Parathyroid adenoma (tissue), 2 donors: ENCODE results near the gene CAV3.

ENCODE experiments used
- H2AFZ ChIP-seq: fragments of 300-600 bp; sonication (generic); one replicate; pipeline ENCODE4 v1.7.0; 2017; ENCODE audit warnings: antibody characterized with exemption, mild to moderate bottlenecking
- H3K27ac ChIP-seq: fragments of 300-600 bp; sonication (generic); one replicate; pipeline ENCODE4 v1.7.0; 2017
- H3K27me3 ChIP-seq: fragments of 300-600 bp; sonication (generic); one replicate; pipeline ENCODE4 v1.7.0; 2017; ENCODE audit warnings: low read length; ENCODE audit not compliant: control insufficient read depth, insufficient read depth
- H3K36me3 ChIP-seq: fragments of 300-600 bp; sonication (generic); one replicate; pipeline ENCODE4 v1.7.0; 2017; ENCODE audit warnings: low read length; ENCODE audit not compliant: control insufficient read depth, insufficient read depth
- H3K4me1 ChIP-seq: fragments of 300-600 bp; sonication (generic); one replicate; pipeline ENCODE4 v1.7.0; 2017; ENCODE audit warnings: control low read depth
- H3K4me2 ChIP-seq: fragments of 300-600 bp; sonication (generic); one replicate; pipeline ENCODE4 v1.7.0; 2017; ENCODE audit warnings: low read length
- H3K4me3 ChIP-seq: fragments of 300-600 bp; sonication (generic); one replicate; pipeline ENCODE4 v1.7.0; 2017; ENCODE audit warnings: low read depth, low read length
- H3K79me2 ChIP-seq: fragments of 300-600 bp; sonication (generic); one replicate; pipeline ENCODE4 v1.7.0; 2017; ENCODE audit warnings: control low read depth
- H3K9ac ChIP-seq: fragments of 300-600 bp; sonication (generic); one replicate; pipeline ENCODE4 v1.7.0; 2017; ENCODE audit warnings: mild to moderate bottlenecking
- H3K9me3 ChIP-seq: fragments of 300-600 bp; sonication (generic); one replicate; pipeline ENCODE4 v1.7.0; 2017; ENCODE audit warnings: low read length; ENCODE audit not compliant: control insufficient read depth
- CTCF ChIP-seq: fragments of 300-600 bp; sonication (generic); IDR thresholded peaks from one replicate; pipeline ENCODE4 v1.7.0; 2017; ENCODE audit warnings: antibody characterized with exemption, mild to moderate bottlenecking
- donor health status: primary hyperparathyroidism.

CAV3 gene

GRCh38 chr3:8746780-8747345 lies 13.3 kb downstream of the CAV3 start:
- Histone ChIP-seq H3K9me3 (no peaks in the 10 kb centered on the region), H3K4me3 (no peak overlapping the region), H3K27ac (no peak overlapping the region), H3K36me3 (no peaks in the 10 kb centered on the region), H3K27me3 (no peaks in the 10 kb centered on the region), H2AFZ (no peak overlapping the region), H3K4me2 (no peak overlapping the region), H3K9ac (no peak overlapping the region), H3K4me1 (no peaks in the 10 kb centered on the region), H3K79me2 (no peaks in the 10 kb centered on the region)
- TF ChIP-seq CTCF = no peak

GRCh38 chr3:8749316-8749715 lies 15.7 kb downstream of the CAV3 start:
- H3K27ac ChIP-seq = no peak overlapping the region

GRCh38 chr3:8752832-8753231 lies 19.2 kb downstream of the CAV3 start:
- no peaks in the 10 kb centered on the region for H3K27me3 ChIP-seq
- no peaks in the 10 kb centered on the region for H3K9me3 ChIP-seq
- H3K79me2 ChIP-seq = no peaks in the 10 kb centered on the region
- no peak overlapping the region for H3K27ac ChIP-seq
- TF ChIP-seq CTCF = no peak
- H3K4me2 ChIP-seq = no peak overlapping the region
- no peak overlapping the region for H3K4me3 ChIP-seq
- H3K9ac ChIP-seq = no peak overlapping the region
- no peak overlapping the region for H2AFZ ChIP-seq
- no peaks in the 10 kb centered on the region for H3K36me3 ChIP-seq
- no peaks in the 10 kb centered on the region for H3K4me1 ChIP-seq

More at GRCh38 chr3:8749316-8749715, 15.7 kb downstream of the CAV3 start:
- H3K4me3 ChIP-seq = no peak overlapping the region
- no peak overlapping the region for H3K9ac ChIP-seq
- no peak overlapping the region for H3K4me2 ChIP-seq
- H3K9me3 ChIP-seq = no peaks in the 10 kb centered on the region
- no peak overlapping the region for H2AFZ ChIP-seq
- H3K27me3 ChIP-seq = no peaks in the 10 kb centered on the region
- TF ChIP-seq CTCF = no peak
- no peaks in the 10 kb centered on the region for H3K79me2 ChIP-seq
- H3K36me3 ChIP-seq = no peaks in the 10 kb centered on the region
- H3K4me1 ChIP-seq = no peaks in the 10 kb centered on the region

GRCh38 chr3:8755097-8755496 lies 21.5 kb downstream of the CAV3 start:
- no peaks in the 10 kb centered on the region for H3K79me2 ChIP-seq
- H2AFZ ChIP-seq = no peak overlapping the region
- H3K27ac ChIP-seq = no peak overlapping the region
- no peak overlapping the region for H3K4me2 ChIP-seq
- no peak for TF ChIP-seq CTCF
- H3K4me3 ChIP-seq = no peak overlapping the region
- no peak overlapping the region for H3K9ac ChIP-seq
- H3K27me3 ChIP-seq = no peaks in the 10 kb centered on the region
- H3K36me3 ChIP-seq = no peaks in the 10 kb centered on the region
- no peaks in the 10 kb centered on the region for H3K4me1 ChIP-seq
- H3K9me3 ChIP-seq = no peaks in the 10 kb centered on the region

- H3K9ac ChIP-seq = no peak overlapping the region
- no peak overlapping the region for H2AFZ ChIP-seq
- no peaks in the 10 kb centered on the region for H3K27me3 ChIP-seq
- H3K4me1 ChIP-seq = no peaks in the 10 kb centered on the region
- H3K4me3 ChIP-seq = no peak overlapping the region
- H3K79me2 ChIP-seq = no peaks in the 10 kb centered on the region
- H3K36me3 ChIP-seq = no peaks in the 10 kb centered on the region
- no peaks in the 10 kb centered on the region for H3K9me3 ChIP-seq
- no peak overlapping the region for H3K27ac ChIP-seq
- no peak for TF ChIP-seq CTCF
- H3K4me2 ChIP-seq = no peak overlapping the region
These were observed 22.1 kb downstream of the CAV3 start for GRCh38 chr3:8755564-8756237.
